Breast epithelium (tissue), 4 donors: ENCODE measurements around the gene VENTX. TPM values are rescaled to one million over a fixed set of nuclear protein-coding genes. Genes with fewer than 3 reads are reported as not detected.

Experiments
- DNase-seq, 2 donors: peaks; one replicate each; pipeline ENCODE4 v3.0.0-alpha.2; 2019; ENCODE audit warnings: low spot score in 2 of 2
- H3K27ac ChIP-seq, 2 donors: fragments of 200-600 bp; sonication (generic) in 1 of 2; one replicate each; pipeline ENCODE4 v1.5.1; 2016 to 2019; ENCODE audit warnings: mild to moderate bottlenecking in 1 of 2
- H3K27me3 ChIP-seq, 2 donors: fragments of 200-600 bp; sonication (generic) in 1 of 2; one replicate each; pipeline versions ENCODE4 v1.5.1 to v1.6.0; 2017 to 2019; ENCODE audit warnings: control low read depth in 1 of 2, mild to moderate bottlenecking in 1 of 2
- H3K36me3 ChIP-seq: fragments of 200-600 bp; one replicate; pipeline ENCODE4 v1.5.1; 2019
- H3K4me1 ChIP-seq, 2 donors: fragments of 200-600 bp; sonication (generic); one replicate each; pipeline ENCODE4 v1.5.1; 2016 to 2019; ENCODE audit warnings: control low read depth in 1 of 2
- H3K4me3 ChIP-seq, 3 donors: fragments of 200-600 bp; sonication (generic); 1 replicate in 2 of 3; 2 replicates in 1 of 3; pipeline ENCODE4 v1.5.1; 2016 to 2019; ENCODE audit warnings: mild to moderate bottlenecking in 3 of 3, moderate library complexity in 2 of 3
- H3K9me3 ChIP-seq, 2 donors: fragments of 200-600 bp; sonication (generic) in 1 of 2; one replicate each; pipeline ENCODE4 v1.5.1; 2016 to 2019; ENCODE audit warnings: control low read depth in 1 of 2
- CTCF ChIP-seq, 3 donors: fragments of 450-650 bp; IDR thresholded peaks; one replicate each; pipeline ENCODE4 v1.5.1; 2016 to 2017; ENCODE audit warnings: antibody characterized with exemption in 3 of 3, mild to moderate bottlenecking in 3 of 3, moderate library complexity in 3 of 3
- POLR2A ChIP-seq: fragments of 450-650 bp; IDR thresholded peaks from one replicate; pipeline ENCODE4 v1.6.1; 2016; ENCODE audit warnings: antibody characterized with exemption, mild to moderate bottlenecking, moderate library complexity
- POLR2AphosphoS5 ChIP-seq, 3 donors: sonication (generic); formaldehyde crosslinking; IDR thresholded peaks; one replicate each; pipeline ENCODE4 v1.6.1; 2017; ENCODE audit warnings: antibody characterized with exemption in 3 of 3
- intact Hi-C: fragments of 100-400 bp; cut with DNase I; formaldehyde crosslinking; loops from one replicate; pipeline ENCODE4 v1.15.1; 2023; ENCODE audit warnings: low total_unique reads
- total RNA-seq, 3 donors: library from RNA; depleted of rRNA; stranded (reverse); fragments of >200 nt; gene quantifications; one replicate each; pipeline ENCODE4 v1.1.0, GENCODE V29; 2016

Gene VENTX
- total RNA-seq, 3 donors from 2014 or later, result 0.33 to 4.6 (median 0.73) TPM

- Histone ChIP-seq H3K27me3 (peaks cover 0 to under 1% of the 10 kb centered on the region in 2 donors), H3K36me3 (no peaks in the 10 kb centered on the region), H3K4me1 (no peaks in the 10 kb centered on the region), H3K27ac (no peak overlapping the region), H3K4me3 (no peak overlapping the region), H3K9me3 (peaks cover 6 to 20% of the 10 kb centered on the region in 2 donors)
- intact Hi-C loops, result no loop called here
- DNase-seq, result no peak
- no peak for TF ChIP-seq CTCF (IDR thresholded peaks at IDR 0.05)
- no peak for TF ChIP-seq POLR2AphosphoS5 (IDR thresholded peaks at IDR 0.05)
- TF ChIP-seq POLR2A, result no peak
Measured at GRCh38 chr10:133190225-133190624, 47.4 kb upstream of the VENTX start.

GRCh38 chr10:133191651-133192050, 46.0 kb upstream of the VENTX start:
- Histone ChIP-seq H3K4me1 (no peaks in the 10 kb centered on the region), H3K9me3 (peaks cover 6 to 20% of the 10 kb centered on the region in 2 donors), H3K4me3 (no peak overlapping the region), H3K27me3 (peaks cover 0 to 3% of the 10 kb centered on the region in 2 donors), H3K36me3 (no peaks in the 10 kb centered on the region), H3K27ac (no peak overlapping the region)
- DNase-seq, result no peak
- TF ChIP-seq CTCF (IDR thresholded peaks at IDR 0.05) (no peak), POLR2A (no peak), POLR2AphosphoS5 (IDR thresholded peaks at IDR 0.05) (no peak)
- intact Hi-C loops, result no loop called here

GRCh38 chr10:133194151-133194550, 43.5 kb upstream of the VENTX start:
- H3K36me3 ChIP-seq, result no peaks in the 10 kb centered on the region
- H3K27ac ChIP-seq, result no peak overlapping the region
- no peak overlapping the region for H3K4me3 ChIP-seq
- no peaks in the 10 kb centered on the region for H3K4me1 ChIP-seq
- no peak for DNase-seq
- H3K27me3 ChIP-seq, result peaks cover 0 to 3% of the 10 kb centered on the region in 2 donors
- no peak for TF ChIP-seq POLR2A
- TF ChIP-seq CTCF (IDR thresholded peaks at IDR 0.05), result no peak
- TF ChIP-seq POLR2AphosphoS5 (IDR thresholded peaks at IDR 0.05), result no peak
- intact Hi-C loops, result no loop called here
- peaks cover 6 to 20% of the 10 kb centered on the region in 2 donors for H3K9me3 ChIP-seq

GRCh38 chr10:133195096-133195495, 42.6 kb upstream of the VENTX start:
- Histone ChIP-seq H3K4me1 (no peaks in the 10 kb centered on the region), H3K27me3 (peaks cover 0 to 6% of the 10 kb centered on the region in 2 donors), H3K27ac (no peak overlapping the region), H3K4me3 (no peak overlapping the region), H3K36me3 (no peaks in the 10 kb centered on the region), H3K9me3 (peaks cover 6 to 20% of the 10 kb centered on the region in 2 donors)
- TF ChIP-seq POLR2A, result no peak
- TF ChIP-seq POLR2AphosphoS5 (IDR thresholded peaks at IDR 0.05), result no peak
- TF ChIP-seq CTCF (IDR thresholded peaks at IDR 0.05), result no peak
- DNase-seq, result no peak
- intact Hi-C loops, result no loop called here

- DNase-seq, result no peak
- H3K36me3 ChIP-seq, result no peaks in the 10 kb centered on the region
- no peak overlapping the region for H3K27ac ChIP-seq
- no peak for TF ChIP-seq CTCF (IDR thresholded peaks at IDR 0.05)
- TF ChIP-seq POLR2AphosphoS5 (IDR thresholded peaks at IDR 0.05), result no peak
- no peak for TF ChIP-seq POLR2A
- H3K9me3 ChIP-seq, result peaks cover 6 to 20% of the 10 kb centered on the region in 2 donors
- intact Hi-C loops, result no loop called here
- H3K4me3 ChIP-seq, result no peak overlapping the region
- H3K27me3 ChIP-seq, result peaks cover 0 to 9% of the 10 kb centered on the region in 2 donors
- H3K4me1 ChIP-seq, result no peaks in the 10 kb centered on the region
Measured at GRCh38 chr10:133195611-133196010, 42.0 kb upstream of the VENTX start.
